IMR-90 (cell line): ENCODE data around the gene ZYX. TPM values are rescaled to one million over a fixed set of nuclear protein-coding genes. Genes with fewer than 3 reads are reported as not detected.

ENCODE experiments used
- ATAC-seq: fragments of 200-7000 bp; cut with Tn5 transposase; 2 replicates; pipeline ENCODE4 v1.9.1; 2020; ENCODE audit warnings: low read depth, mild to moderate bottlenecking, moderate library complexity
- BruUV-seq: library from RNA; stranded (reverse); fragments of 400-500 nt; replicated peaks from 2 replicates; lab custom pipeline; 2021; lab: Mats Ljungman, UMichigan
- CTCF ChIA-PET: fragments of 300-600 bp; formaldehyde crosslinking; extraction: SDS; loops from one replicate; lab custom pipeline; 2021; ENCODE audit warnings: antibody characterized with exemption; lab: Yijun Ruan, JAX
- POLR2A ChIA-PET: fragments of 300-600 bp; sonication (Branson Sonifier 250); formaldehyde crosslinking; loops from one replicate; lab custom pipeline; 2022; ENCODE audit warnings: antibody characterized with exemption; ENCODE audit not compliant: unreplicated experiment; lab: Charles Lee
- DNase-seq: peaks from one replicate; pipeline ENCODE4 v3.0.0; 2013
- H2AFZ ChIP-seq: replicated peaks from 2 replicates; pipeline ENCODE3; 2013; ENCODE audit warnings: low read length, mild to moderate bottlenecking; ENCODE audit not compliant: poor library complexity
- H2AK5ac ChIP-seq: 2 replicates; pipeline ENCODE4 v1.6.1; 2013; ENCODE audit warnings: low read depth, low read length, inconsistent platforms
- H2AK9ac ChIP-seq: replicated peaks from 2 replicates; pipeline ENCODE3; 2013; ENCODE audit warnings: mild to moderate bottlenecking, low read depth, low read length, moderate library complexity; ENCODE audit not compliant: poor library complexity
- H2BK120ac ChIP-seq: 2 replicates; pipeline ENCODE4 v1.6.1; 2013; ENCODE audit warnings: low read depth, low read length, inconsistent platforms
- H2BK15ac ChIP-seq: 3 replicates; pipeline ENCODE4 v1.6.1; 2013; ENCODE audit warnings: low read depth, low read length, inconsistent platforms
- H2BK20ac ChIP-seq: 2 replicates; pipeline ENCODE4 v1.6.1; 2013; ENCODE audit warnings: low read depth, mild to moderate bottlenecking, inconsistent platforms, low read length, moderate library complexity
- H2BK5ac ChIP-seq: 2 replicates; pipeline ENCODE4 v1.6.1; 2013; ENCODE audit warnings: mild to moderate bottlenecking, low read depth, low read length, inconsistent platforms; ENCODE audit not compliant: poor library complexity, severe bottlenecking
- H3K14ac ChIP-seq: replicated peaks from 2 replicates; pipeline ENCODE4 v1.6.1; 2013; ENCODE audit warnings: low read depth, low read length, inconsistent platforms
- H3K18ac ChIP-seq: 2 replicates; pipeline ENCODE4 v1.6.1; 2013; ENCODE audit warnings: low read depth, low read length, control low read depth
- H3K23ac ChIP-seq: 2 replicates; pipeline ENCODE4 v1.6.1; 2013; ENCODE audit warnings: low read depth, low read length, inconsistent platforms
- H3K27ac ChIP-seq: 2 replicates; pipeline ENCODE4 v1.5.1; 2013; ENCODE audit warnings: mild to moderate bottlenecking, control low read depth, low read length; ENCODE audit not compliant: insufficient read depth
- H3K27me3 ChIP-seq: 2 replicates; pipeline ENCODE4 v1.6.1; 2013; ENCODE audit warnings: low read length; ENCODE audit not compliant: control insufficient read depth, insufficient read depth
- H3K36me3 ChIP-seq: 2 replicates; pipeline ENCODE4 v1.6.1; 2013; ENCODE audit warnings: low read length, mixed read lengths; ENCODE audit not compliant: control insufficient read depth, insufficient read depth
- H3K4ac ChIP-seq: 2 replicates; pipeline ENCODE4 v1.6.1; 2013; ENCODE audit warnings: low read depth, low read length, inconsistent platforms
- H3K4me1 ChIP-seq: 2 replicates; pipeline ENCODE4 v1.6.1; 2013; ENCODE audit warnings: low read length, mixed read lengths; ENCODE audit not compliant: control insufficient read depth, insufficient read depth
- H3K4me2 ChIP-seq: 2 replicates; pipeline ENCODE4 v1.6.1; 2013; ENCODE audit warnings: low read depth, mild to moderate bottlenecking, control low read depth, low read length, moderate library complexity
- H3K4me3 ChIP-seq: 2 replicates; pipeline ENCODE4 v1.5.1; 2013; ENCODE audit warnings: low read depth, mild to moderate bottlenecking, control low read depth, low read length, moderate library complexity; ENCODE audit not compliant: insufficient read depth
- H3K56ac ChIP-seq: 2 replicates; pipeline ENCODE4 v1.6.1; 2013; ENCODE audit warnings: low read length, inconsistent platforms; ENCODE audit not compliant: insufficient read depth; ENCODE audit errors: extremely low read depth
- H3K79me1 ChIP-seq, 2 experiments: 2 replicates each; pipeline ENCODE4 v1.6.1; 2013; ENCODE audit warnings: low read length in 2 of 2, inconsistent platforms in 1 of 2, low read depth in 1 of 2
- H3K9ac ChIP-seq: 2 replicates; pipeline ENCODE4 v1.6.1; 2013; ENCODE audit warnings: low read depth, low read length, control low read depth
- H3K9me1 ChIP-seq: 2 replicates; pipeline ENCODE4 v1.6.1; 2013; ENCODE audit warnings: low read length, inconsistent platforms; ENCODE audit not compliant: insufficient read depth
- H3K9me3 ChIP-seq: 2 replicates; pipeline ENCODE4 v1.6.1; 2013; ENCODE audit warnings: low read length; ENCODE audit not compliant: control insufficient read depth, insufficient read depth
- H4K20me1 ChIP-seq: 2 replicates; pipeline ENCODE4 v1.6.1; 2013; ENCODE audit warnings: low read length, inconsistent platforms; ENCODE audit not compliant: insufficient read depth
- H4K5ac ChIP-seq: 2 replicates; pipeline ENCODE4 v1.6.1; 2013; ENCODE audit warnings: mild to moderate bottlenecking, low read depth, low read length, control low read depth
- H4K8ac ChIP-seq, 2 experiments: 2 replicates each; pipeline ENCODE4 v1.6.1; 2013; ENCODE audit warnings: low read depth in 2 of 2, low read length in 2 of 2, control low read depth in 1 of 2, inconsistent platforms in 1 of 2
- H4K91ac ChIP-seq: 2 replicates; pipeline ENCODE4 v1.6.1; 2013; ENCODE audit warnings: low read depth, low read length, inconsistent platforms; ENCODE audit not compliant: insufficient read depth
- CEBPB ChIP-seq: IDR thresholded peaks from 2 replicates; pipeline ENCODE4 v1.6.1; 2012; ENCODE audit warnings: low read depth, low read length, improper control_type of control experiment
- NFE2L2 ChIP-seq: fragments of 150-350 bp; IDR thresholded peaks from 2 replicates; pipeline ENCODE4 v1.6.1; 2016; ENCODE audit warnings: low read depth, mild to moderate bottlenecking, low read length
- POLR2A ChIP-seq: IDR thresholded peaks from 2 replicates; pipeline ENCODE4 v1.6.1; 2012; ENCODE audit warnings: mild to moderate bottlenecking, low read depth, low read length
- RAD21 ChIP-seq: IDR thresholded peaks from 2 replicates; pipeline ENCODE4 v1.6.1; 2012; ENCODE audit warnings: low read length, improper control_type of control experiment
- RCOR1 ChIP-seq: IDR thresholded peaks from 2 replicates; pipeline ENCODE4 v1.6.1; 2012; ENCODE audit warnings: mild to moderate bottlenecking, low read length, improper control_type of control experiment; ENCODE audit not compliant: insufficient replicate concordance
- SMC3 ChIP-seq: fragments of 150-350 bp; IDR thresholded peaks from 2 replicates; pipeline ENCODE4 v1.6.1; 2016; ENCODE audit warnings: low read depth, mild to moderate bottlenecking, antibody characterized with exemption, low read length, moderate library complexity
- WGBS, 2 experiments: methylation state at CpG; one replicate each; pipeline versions ENCODE4 v1.1.5 to v1.1.7; 2013; ENCODE audit warnings: missing lambda C conversion rate in 2 of 2; ENCODE audit not compliant: insufficient read length in 1 of 2; ENCODE audit errors: extremely low coverage in 2 of 2; 5-methylcytosine and 5-hydroxymethylcytosine counted together
- dilution Hi-C: fragments of 300-500 bp; cut with HindIII; formaldehyde crosslinking; loops from one replicate; pipeline ENCODE4 v1.14.3; 2018; ENCODE audit warnings: low sequenced_read_pairs; ENCODE audit not compliant: unreplicated experiment
- in situ Hi-C: fragments of 300-500 bp; cut with MboI; formaldehyde crosslinking; loops from 3 replicates; pipeline ENCODE4 v1.14.3; 2019; ENCODE audit warnings: low sequenced_read_pairs, inconsistent platforms, mixed read lengths
- intact Hi-C: fragments of 100-400 bp; cut with micrococcal nuclease; formaldehyde crosslinking; loops from 2 replicates; pipeline ENCODE4 v1.10.0; 2022
- polyA plus RNA-seq, 3 experiments: library from polyadenylated mRNA; depleted of rRNA; stranded (reverse); fragments of >200 nt; gene quantifications; 2 replicates each; pipeline ENCODE4 v1.2.3, GENCODE V29; 2012; ENCODE audit warnings: low replicate concordance in 1 of 3
- total RNA-seq: library from RNA; depleted of rRNA; stranded (reverse); fragments of >200 nt; gene quantifications from 2 replicates; pipeline ENCODE4 v1.2.3, GENCODE V29; 2012
- TF ChIP-seq, protein P1 (sequence below): fragments of 150-350 bp; IDR thresholded peaks from 2 replicates; pipeline ENCODE4 v1.6.1; 2016; ENCODE audit warnings: low read depth, mild to moderate bottlenecking, low read length, moderate library complexity, borderline replicate concordance

Gene ZYX
- total and polyA plus RNA-seq, 2 of the 4 experiments (the other 2 are of a cell fraction): 22.6 to 334 TPM

DNA sequence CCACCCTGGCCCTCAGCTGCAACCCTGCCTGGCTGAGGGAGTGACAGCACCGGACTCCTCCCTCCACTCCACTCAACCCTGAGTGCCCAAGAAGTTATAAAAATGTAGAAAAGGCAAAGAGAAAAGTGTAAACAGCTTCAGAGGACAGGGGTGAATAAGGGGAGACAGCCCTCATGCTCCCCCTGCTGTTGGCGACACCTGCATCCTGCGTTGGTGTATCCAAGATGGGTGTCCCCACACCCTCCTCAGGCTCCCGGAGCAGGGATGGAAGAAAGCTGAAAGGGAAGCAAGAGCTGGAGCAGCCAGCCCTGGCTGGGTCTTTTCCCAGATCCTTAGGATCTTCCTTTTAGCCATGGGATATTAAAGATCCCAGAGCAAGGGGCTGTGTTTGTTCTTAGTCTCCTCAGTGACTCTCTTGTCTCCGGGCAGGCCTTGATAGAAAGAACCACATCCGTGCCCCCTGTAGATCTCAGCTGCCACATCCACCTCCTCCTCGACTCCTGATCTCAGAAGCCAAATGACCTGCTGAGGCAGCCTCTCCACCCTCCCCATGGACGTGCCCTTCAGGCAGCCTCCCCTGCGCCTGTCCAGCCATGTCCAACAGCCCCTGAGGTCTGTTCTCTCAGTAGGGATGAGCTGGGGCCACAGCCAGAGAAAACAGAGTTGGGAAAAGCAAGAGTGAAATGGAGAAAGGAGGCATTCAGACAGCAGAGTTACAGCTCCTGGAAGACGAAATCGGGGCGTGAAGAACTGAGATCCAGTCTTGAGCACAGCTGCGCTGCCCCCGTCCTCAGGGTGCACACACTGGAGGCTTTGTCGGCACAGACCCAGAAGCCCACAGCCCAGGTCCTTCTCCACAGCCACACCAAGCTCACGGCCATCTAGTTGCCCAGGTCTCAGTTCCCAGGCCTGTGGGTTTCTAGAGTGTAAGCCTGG is 25.4 kb upstream of the ZYX start:
- peaks cover 18% of the 10 kb centered on the region for H3K27me3 ChIP-seq
- no peak overlapping the region for H4K5ac ChIP-seq
- ChIA-PET CTCF (no interaction called here), POLR2A (no interaction called here)
- no peak overlapping the region for H2BK15ac ChIP-seq
- no peak overlapping the region for H2AK5ac ChIP-seq
- no peak overlapping the region for H3K56ac ChIP-seq
- no peaks in the 10 kb centered on the region for H4K20me1 ChIP-seq
- BruUV-seq: no TSS peak
- no peak for ATAC-seq
- no peak overlapping the region for H4K91ac ChIP-seq
- H3K4me3 ChIP-seq: no peak overlapping the region
- no peak overlapping the region for H2AFZ ChIP-seq
- no peak overlapping the region for H2BK120ac ChIP-seq
- dilution Hi-C loops: no loop called here
- H3K9me1 ChIP-seq: no peaks in the 10 kb centered on the region; the same call in 1 of the 2 replicates
- H3K18ac ChIP-seq: no peak overlapping the region
- no peak overlapping the region for H3K4ac ChIP-seq
- no peak overlapping the region for H3K9ac ChIP-seq
- no peak overlapping the region for H2BK20ac ChIP-seq
- WGBS, 2 experiments: 81% methylated on average over 4 of the region's 16 CpGs; no CpG with 5 or more reads in 1 of the 2 experiments
- no peak overlapping the region for H3K4me2 ChIP-seq
- H3K23ac ChIP-seq: no peak overlapping the region
- H4K8ac ChIP-seq: no peak overlapping the region
- H3K14ac ChIP-seq: no peak overlapping the region
- H3K36me3 ChIP-seq: peaks cover 2% of the 10 kb centered on the region; the same call in 1 of the 2 replicates
- H3K27ac ChIP-seq: no peak overlapping the region
- in situ Hi-C loops: no loop called here
- H2BK5ac ChIP-seq: no peak overlapping the region
- TF ChIP-seq RCOR1 (no peak), NFE2L2 (no peak), CEBPB (no peak), SMC3 (no peak), RAD21 (no peak), POLR2A (no peak)
- TF ChIP-seq, protein P1, sequence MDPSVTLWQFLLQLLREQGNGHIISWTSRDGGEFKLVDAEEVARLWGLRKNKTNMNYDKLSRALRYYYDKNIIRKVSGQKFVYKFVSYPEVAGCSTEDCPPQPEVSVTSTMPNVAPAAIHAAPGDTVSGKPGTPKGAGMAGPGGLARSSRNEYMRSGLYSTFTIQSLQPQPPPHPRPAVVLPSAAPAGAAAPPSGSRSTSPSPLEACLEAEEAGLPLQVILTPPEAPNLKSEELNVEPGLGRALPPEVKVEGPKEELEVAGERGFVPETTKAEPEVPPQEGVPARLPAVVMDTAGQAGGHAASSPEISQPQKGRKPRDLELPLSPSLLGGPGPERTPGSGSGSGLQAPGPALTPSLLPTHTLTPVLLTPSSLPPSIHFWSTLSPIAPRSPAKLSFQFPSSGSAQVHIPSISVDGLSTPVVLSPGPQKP: no peak
- no peak overlapping the region for H2AK9ac ChIP-seq
- intact Hi-C loops: no loop called here
- H3K4me1 ChIP-seq: no peaks in the 10 kb centered on the region
- no peaks in the 10 kb centered on the region for H3K9me3 ChIP-seq
- DNase-seq: no peak
- H3K79me1 ChIP-seq: no peaks in the 10 kb centered on the region
